ENCODE measurements around the gene PRPH. TPM values are rescaled to one million over a fixed set of nuclear protein-coding genes. Genes with fewer than 3 reads are reported as not detected.

PRPH gene
- total and polyA plus RNA-seq, 2 of the 13 experiments (the other 11 are each of a cell fraction or from before 2014, with no cell fraction given), result 0.12 TPM; not detected in 1

- TF ChIP-seq ZBED4 (CRISPR knock-in tag; IDR thresholded peaks at IDR 0.05; ENCODE audit: borderline replicate concordance) (no peak), ZNF639 (CRISPR knock-in tag; conservative IDR thresholded peaks at IDR 0.05) (no peak), RFX1 (IDR thresholded peaks at IDR 0.05) (no peak), KDM2A (CRISPR knock-in tag; IDR thresholded peaks at IDR 0.05; ENCODE audit: borderline replicate concordance, low read depth) (peak; percentile 76), ZNF687 (CRISPR knock-in tag; IDR thresholded peaks at IDR 0.05) (peak; percentile 53; the same call in 1 of the 2 replicates), ZUFSP (CRISPR knock-in tag; IDR thresholded peaks at IDR 0.05; ENCODE audit: borderline replicate concordance) (no peak), RAD21 (CRISPR knock-in tag; IDR thresholded peaks at IDR 0.05) (peak; percentile 50; the same call in 1 of the 2 replicates), SOX13 (IDR thresholded peaks at IDR 0.05) (no peak), SOX13 (CRISPR knock-in tag; conservative IDR thresholded peaks at IDR 0.05 in 1 of 2, IDR thresholded peaks at IDR 0.05 in 1 of 2) (0 out of 4 replicates have a peak, but pooled peaks of 1 of the 2 experiments have one; percentile 8), MAF1 (CRISPR knock-in tag; IDR thresholded peaks at IDR 0.05; ENCODE audit: borderline replicate concordance) (no peak), KLF9 (CRISPR knock-in tag; IDR thresholded peaks at IDR 0.05; ENCODE audit: low read depth) (no peak), GABPB1 (CRISPR knock-in tag; IDR thresholded peaks at IDR 0.05) (peak; percentile 59; the same call in 1 of the 2 replicates), ZNF777 (CRISPR knock-in tag; IDR thresholded peaks at IDR 0.05) (peak; percentile 60), ZNF253 (CRISPR knock-in tag; IDR thresholded peaks at IDR 0.05; ENCODE audit: borderline replicate concordance) (no peak), TEAD3 (CRISPR knock-in tag; optimal IDR thresholded peaks at IDR 0.05; ENCODE audit: borderline replicate concordance) (peak; percentile 56)
These were observed 42.0 kb downstream of the PRPH start, which contains the start of gene C1QL4 (continued) for GRCh38 chr12:49336645-49337584.

Measured in HepG2 (cell line).